ENCODE measurements around the gene PCK2.
A peak's percentile ranks its signal among the peaks of the same experiment; 100 is the strongest.
"Not testable (repeated sequence)": the region's sequence is repeated elsewhere in the genome, so short reads cannot be mapped to it uniquely, and the experiment has no call there.

The PCK2 gene

DNA sequence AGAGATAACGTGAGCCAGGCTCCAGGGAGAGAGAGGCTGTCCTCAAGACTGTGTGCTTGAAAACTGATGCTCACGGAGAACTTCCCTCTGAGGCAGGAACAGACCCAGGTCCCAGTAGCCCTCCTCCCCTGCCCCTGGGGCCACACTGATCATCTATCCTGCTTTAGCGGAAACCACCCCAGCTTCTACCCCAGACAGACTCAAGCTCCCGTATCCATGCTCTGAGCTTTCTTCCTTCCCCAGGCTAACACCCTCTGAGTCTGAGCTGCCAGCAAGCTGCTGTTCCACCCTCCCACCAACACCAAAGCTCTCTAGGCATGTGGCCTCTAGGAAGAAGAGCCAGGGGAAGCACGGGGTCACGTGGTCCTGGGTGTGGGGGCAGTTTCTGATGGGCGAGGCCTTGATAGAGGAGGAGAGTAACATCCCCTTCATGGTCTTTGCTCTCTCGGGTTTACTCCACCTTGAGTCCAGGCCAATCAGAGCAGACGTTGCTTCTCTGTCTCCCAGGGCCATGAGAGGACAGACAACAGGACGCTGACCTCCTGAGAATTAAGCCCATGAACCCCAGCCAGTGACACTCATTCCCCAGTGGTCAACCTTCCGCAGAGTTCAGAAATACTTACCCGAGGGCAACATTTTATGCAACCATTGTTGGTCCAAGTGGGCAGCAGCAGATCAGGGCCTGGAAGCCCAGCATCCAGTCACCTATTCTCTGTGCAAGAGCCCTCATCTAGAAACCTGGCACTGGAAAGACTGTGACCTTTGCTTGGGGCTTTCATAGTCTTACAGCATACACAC, 1.4 kb downstream of the PCK2 start:
- peak; percentile 67 for DNase-seq (ENCODE audit: low spot score)

DNA sequence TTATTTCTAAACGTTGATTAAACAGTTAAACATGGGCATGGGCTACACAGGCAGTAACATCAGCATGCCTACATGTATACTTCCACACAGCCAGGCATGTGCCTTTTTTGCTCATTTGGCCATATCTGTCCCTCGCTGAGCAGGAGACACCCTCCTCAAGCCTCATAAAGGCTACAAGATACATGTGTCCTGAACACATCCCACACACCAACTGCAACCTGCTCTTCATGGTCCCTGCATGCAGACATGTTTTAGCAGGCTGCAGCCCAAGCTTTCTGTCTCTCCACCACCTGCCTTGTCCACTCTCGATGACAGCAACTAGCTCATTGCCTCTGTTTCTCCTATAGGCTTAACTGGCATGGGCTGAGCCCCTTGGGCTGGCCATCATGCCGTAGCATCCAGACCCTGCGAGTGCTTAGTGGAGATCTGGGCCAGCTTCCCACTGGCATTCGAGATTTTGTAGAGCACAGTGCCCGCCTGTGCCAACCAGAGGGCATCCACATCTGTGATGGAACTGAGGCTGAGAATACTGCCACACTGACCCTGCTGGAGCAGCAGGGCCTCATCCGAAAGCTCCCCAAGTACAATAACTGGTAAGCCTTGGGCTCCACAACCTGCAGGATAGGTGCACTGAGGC, 2.6 kb downstream of the PCK2 start:
- no peak for DNase-seq (ENCODE audit: low spot score)

DNA sequence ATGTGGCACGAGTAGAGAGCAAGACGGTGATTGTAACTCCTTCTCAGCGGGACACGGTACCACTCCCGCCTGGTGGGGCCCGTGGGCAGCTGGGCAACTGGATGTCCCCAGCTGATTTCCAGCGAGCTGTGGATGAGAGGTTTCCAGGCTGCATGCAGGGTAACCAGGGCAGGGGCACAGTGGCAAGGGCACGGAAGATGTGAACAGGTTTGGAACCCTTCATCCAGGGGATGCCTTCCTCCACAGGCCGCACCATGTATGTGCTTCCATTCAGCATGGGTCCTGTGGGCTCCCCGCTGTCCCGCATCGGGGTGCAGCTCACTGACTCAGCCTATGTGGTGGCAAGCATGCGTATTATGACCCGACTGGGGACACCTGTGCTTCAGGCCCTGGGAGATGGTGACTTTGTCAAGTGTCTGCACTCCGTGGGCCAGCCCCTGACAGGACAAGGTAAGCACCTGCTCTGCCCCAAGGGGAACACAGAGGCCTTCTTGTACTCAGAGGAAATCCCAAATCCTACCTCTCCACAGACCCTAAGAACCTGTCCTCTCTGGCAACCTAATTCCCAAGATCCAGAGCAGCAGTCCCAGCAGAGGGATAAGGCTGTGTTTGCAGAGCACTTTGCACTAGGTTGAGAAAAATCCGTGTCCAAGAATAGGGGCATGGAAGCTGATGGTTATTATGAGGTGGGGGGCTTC, 4.3 kb downstream of the PCK2 start:
- DNase-seq (ENCODE audit: low spot score), result no peak

DNA sequence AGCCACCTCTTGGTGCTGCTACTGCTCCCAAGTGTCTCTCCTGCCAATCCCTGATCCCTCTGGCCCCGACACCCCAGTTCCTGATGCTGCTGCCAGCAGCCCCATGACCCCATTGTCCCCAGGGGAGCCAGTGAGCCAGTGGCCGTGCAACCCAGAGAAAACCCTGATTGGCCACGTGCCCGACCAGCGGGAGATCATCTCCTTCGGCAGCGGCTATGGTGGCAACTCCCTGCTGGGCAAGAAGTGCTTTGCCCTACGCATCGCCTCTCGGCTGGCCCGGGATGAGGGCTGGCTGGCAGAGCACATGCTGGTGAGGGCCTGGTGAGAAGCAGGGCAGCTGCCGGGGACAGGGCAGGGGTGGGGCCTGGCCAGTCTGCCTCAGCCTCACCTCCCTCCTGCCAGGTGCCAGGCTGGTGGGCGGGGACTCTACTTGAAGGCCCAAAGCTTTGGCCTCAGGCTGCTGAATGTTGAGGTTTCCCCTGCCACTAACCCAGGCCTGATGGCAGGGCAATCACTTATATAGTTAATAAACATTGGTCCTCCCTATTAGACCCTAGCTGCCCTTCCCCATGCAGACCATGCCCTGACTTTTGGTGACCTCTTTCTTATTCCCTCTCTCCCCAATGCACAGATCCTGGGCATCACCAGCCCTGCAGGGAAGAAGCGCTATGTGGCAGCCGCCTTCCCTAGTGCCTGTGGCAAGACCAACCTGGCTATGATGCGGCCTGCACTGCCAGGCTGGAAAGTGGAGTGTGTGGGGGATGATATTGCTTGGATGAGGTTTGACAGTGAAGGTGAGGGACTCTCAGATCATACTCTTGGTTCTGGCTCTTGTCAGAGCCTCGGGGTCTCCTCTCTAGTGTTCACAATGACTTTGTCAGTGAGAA, 5.1 kb downstream of the PCK2 start:
- no peak for DNase-seq (ENCODE audit: low spot score)

DNA sequence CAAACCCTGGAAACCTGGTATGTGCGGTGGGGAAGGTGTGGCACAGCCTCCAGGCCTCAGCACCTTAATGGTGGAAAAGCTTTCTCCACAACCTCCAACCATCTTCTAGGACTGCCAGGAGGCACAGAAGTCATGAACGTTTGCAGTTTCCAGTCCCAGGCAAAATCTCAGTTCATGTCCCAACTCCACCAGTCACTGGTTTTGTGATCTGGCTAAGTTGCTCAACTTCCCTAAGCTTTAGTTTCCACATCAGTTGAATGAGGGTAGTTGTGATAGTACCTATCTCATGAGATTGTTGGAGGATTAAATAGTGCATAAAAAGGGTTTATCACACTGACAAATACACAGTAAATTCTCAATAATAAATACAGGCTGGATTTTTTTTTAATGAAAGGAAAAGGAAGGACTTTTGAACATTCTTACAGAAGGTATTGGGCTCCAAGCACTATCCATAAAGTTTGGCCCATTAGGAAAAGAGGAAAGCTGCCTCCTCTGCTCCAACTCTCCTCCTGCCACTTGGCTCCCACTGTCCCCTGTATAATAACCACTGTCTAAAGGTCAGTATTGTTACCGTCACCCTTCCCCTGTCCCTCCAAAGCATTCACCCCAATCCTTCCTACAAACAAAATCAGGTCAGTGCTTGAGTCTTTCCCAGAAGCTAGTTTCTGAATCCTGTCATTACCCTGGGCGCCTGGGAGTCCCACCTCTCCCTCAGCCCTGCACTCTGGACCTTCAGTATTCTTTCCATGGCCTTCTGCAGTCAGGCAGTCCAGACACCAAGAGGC, 6.3 kb downstream of the PCK2 start:
- no peak for DNase-seq (ENCODE audit: low spot score)

DNA sequence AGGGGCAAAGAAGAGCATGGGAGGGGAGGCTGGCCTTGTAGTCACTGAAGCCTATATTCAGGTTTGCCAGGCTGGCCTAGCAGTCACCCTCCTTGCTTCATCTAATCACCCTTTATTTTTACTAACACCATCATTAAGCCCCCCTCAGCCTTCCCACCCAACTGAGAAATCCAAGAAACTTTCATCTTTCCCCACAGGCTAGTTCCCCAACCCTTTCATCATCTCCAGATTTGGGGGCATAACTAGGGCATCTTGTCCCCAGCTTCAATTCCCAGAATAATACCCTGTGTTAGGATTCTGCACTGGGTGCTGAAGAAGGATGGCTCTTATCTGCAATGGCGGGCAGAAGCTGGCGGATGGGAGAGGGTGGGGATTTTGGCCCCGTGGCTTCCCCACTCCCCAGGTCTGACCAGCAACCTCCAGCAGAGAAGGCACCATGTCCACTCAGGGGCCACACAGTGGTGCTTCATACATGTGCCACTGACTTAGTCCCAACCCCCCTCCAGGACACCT, 6.9 kb downstream of the PCK2 start:
- DNase-seq (ENCODE audit: low spot score), result no peak

DNA sequence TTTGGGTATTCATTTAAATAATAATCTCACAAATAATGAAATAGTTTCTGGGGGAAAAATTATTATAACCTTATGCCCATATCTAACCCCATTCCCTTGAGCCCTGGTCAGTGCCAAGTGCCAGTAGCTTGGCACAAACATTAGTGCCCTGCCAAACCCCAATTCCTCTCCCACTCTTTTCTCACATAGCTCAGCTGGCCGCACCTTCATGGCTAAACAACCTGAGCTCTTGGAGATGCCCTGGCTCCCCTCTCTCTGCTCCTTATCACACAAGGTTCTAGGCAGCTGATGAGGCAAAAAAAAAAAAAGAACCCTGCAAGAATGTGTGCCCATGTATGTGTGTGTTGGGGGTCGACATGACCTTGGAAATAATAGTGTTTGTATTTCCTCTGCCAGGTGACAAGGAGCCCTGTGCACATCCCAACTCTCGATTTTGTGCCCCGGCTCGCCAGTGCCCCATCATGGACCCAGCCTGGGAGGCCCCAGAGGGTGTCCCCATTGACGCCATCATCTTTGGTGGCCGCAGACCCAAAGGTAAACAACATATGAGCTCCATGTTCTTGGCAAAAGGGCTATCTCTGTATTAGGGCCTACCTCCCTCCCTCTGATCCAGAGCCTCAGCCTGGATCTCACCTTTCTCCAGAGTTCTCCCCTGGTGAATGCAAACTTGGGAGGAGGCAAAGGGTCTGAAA, 8.4 kb downstream of the PCK2 start:
- no peak for DNase-seq (ENCODE audit: low spot score)

DNA sequence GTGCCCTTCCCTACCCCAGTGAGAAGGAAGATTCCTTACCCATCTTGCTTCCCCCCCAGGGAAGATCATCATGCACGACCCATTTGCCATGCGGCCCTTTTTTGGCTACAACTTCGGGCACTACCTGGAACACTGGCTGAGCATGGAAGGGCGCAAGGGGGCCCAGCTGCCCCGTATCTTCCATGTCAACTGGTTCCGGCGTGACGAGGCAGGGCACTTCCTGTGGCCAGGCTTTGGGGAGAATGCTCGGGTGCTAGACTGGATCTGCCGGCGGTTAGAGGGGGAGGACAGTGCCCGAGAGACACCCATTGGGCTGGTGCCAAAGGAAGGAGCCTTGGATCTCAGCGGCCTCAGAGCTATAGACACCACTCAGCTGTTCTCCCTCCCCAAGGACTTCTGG, 9.3 kb downstream of the PCK2 start:
- no peak for DNase-seq (ENCODE audit: low spot score)

DNA sequence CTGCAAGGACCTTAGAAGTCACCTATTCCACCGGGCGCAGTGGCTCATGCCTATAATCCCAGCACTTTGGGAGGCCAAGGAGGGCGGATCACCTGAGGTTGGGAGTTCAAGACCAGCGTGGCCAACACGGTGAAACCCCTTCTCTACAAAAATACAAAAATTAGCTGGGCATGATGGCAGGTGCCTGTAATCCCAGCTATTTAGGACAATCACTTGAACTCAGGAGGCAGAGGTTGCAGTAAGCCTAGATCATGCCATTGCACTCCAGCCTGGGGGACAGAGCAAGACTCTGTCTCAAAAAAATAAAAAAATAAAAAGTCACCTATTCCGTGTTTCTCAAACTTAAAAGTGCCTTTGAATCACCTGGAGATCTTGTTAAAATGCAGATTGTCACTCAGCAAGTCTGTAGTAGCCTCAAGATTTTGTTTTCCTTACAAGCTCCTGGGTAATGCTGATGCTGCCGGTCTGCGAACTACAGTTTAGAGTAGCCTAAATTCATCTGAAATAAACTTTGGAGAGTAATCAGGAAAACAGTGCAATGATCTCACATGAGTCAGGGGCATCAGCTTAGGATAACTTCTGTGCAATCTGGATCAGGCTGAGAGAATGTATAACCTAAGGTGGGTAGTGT, 11.6 kb downstream of the PCK2 start:
- not testable (repeated sequence) for DNase-seq (ENCODE audit: low spot score)

DNA sequence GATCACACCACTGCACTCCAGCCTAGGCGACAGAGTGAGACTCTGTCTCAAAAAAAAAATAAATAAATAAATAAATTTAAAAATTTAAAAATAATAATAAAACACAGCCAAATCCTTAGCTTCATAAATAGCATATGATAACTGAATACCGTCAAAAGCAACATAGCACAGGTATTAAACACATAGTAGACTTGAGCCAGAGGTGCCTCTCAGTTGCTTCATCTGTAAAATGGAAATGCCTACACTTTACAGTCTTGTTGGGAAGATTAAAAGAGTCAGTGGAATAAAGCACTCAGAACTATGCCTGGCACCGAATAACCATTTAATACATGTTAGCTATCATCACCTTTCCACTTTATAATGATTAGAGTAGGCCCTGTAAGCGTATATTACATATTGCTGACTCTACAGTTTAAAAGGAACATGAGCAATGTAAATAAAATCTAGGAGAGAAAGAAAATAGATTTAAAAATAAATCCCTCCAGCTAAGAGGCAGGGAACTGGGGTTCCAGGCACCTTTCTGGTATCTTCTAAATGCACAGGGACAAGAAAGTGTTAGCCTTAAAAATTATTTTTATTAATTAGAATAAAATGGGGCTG, 12.7 kb downstream of the PCK2 start:
- DNase-seq (ENCODE audit: low spot score), result no peak

DNA sequence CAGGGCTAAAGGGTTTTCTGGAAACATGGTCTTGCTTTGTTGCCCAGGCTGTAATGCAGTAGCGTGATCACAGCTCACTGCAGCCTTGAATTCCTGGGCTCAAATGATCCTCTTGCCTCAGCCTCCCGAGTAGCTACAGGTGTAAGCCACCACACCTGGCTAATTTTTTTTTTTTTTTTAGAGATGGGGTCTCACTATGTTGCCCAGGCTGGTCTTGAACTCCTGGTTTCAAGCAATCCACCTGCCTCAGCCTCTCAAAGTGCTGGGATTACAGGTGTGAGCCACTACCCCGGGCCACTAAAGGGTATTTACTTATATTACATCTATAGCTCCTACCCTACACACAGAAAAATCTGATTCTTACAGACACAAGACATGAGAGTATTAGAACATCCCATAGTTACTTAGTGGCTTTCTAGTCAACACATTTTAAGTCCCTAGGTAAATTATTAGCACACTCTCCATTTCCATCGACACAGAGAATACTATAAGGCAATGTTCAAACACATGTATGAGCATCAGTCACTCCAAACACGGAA, 14.3 kb downstream of the PCK2 start:
- DNase-seq (ENCODE audit: low spot score), result no peak

DNA sequence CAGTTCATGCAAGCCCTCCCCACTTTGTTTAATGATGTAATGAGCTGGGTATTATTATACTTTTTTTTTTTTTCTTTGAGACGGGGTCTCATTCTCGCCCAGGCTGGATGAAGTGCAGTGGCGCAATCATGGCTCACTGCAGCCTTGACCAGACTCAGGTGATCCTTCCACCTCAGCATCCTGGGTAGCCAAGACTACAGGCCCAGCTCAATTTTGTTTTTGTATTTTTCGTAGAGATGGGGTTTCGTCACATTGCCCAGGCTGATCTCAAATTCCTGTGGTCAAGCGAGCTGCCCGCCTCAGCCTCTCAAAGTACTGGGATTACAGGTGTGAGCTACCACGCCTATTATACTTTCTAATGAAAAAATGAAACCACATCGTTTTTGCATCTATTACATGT, 15.9 kb downstream of the PCK2 start:
- DNase-seq (ENCODE audit: low spot score), result no peak

DNA sequence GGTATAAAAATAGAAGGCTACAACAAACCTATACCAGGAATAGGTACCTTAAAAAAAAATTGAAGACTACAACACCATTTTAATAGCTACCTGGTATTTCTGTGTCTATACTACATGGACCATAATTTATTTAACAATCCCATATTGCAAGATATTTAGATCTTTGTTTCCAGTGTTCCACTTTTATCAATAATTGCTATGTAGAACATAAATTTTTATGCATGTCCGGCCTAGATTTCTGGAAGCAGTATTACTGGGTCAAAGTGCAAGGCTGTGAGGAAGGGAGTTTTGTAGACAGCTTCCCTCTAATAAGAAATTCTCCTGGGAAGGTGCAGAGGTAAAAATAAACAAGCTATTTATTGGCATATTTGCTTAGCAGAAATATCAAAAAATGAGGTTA, 16.4 kb downstream of the PCK2 start:
- DNase-seq (ENCODE audit: low spot score), result no peak

DNA sequence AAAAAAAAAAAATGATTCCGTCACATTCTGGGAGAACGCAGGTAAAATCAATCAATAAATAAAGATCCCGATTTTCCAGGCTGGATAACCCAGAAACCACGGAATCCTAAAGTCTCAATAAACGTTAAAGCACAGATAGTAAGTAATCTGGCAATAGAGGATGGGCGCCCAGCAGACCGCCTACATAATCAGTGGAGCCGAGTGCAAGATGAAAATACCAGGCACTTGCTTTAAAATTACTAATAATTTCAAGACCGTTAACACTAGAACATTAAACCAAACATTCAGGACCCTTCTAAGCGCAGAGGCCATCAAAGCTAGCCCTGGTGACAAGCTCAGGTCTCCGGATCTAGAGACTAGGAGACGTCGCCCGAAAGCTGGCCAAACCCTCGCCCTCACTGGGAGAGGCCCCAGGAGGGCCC, 19.3 kb downstream of the PCK2 start:
- no peak for DNase-seq (ENCODE audit: low spot score)

DNA sequence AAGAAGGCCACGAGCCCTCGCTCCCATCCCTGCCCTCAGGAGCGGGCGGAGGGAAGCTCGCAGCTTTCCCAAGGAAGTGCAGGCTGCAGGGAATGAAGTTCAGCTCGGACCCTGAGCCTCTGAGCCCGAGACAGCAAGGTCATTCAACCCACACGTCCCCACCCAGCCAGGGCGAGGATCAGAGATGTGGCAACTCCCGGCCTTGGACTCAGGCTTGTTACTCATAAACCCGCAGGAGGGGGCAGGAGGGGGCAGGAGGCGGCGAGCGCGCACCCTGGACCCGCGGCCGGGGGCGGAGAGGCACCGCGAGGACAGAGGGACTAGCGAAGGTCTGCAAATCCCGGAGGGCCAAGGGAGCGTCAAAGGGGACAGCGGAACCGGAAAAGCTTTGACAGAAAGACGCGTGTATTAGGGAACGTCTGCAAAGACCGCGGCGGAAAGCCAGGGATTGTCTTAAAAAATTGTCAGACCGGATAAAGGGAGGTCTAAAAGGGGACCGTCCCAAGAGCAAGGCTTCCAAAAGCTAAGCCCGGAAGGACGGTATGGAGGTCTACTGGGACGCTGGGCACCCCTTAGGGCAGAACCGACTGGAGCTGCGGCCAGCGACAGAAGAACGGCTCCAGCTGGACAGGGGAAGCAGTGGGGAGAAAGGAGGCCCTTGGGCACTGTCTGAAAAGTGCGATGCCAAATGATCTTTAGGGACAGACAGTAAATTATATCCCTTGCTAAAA, 19.9 kb downstream of the PCK2 start:
- peak; percentile 83 for DNase-seq (ENCODE audit: low spot score)

DNA sequence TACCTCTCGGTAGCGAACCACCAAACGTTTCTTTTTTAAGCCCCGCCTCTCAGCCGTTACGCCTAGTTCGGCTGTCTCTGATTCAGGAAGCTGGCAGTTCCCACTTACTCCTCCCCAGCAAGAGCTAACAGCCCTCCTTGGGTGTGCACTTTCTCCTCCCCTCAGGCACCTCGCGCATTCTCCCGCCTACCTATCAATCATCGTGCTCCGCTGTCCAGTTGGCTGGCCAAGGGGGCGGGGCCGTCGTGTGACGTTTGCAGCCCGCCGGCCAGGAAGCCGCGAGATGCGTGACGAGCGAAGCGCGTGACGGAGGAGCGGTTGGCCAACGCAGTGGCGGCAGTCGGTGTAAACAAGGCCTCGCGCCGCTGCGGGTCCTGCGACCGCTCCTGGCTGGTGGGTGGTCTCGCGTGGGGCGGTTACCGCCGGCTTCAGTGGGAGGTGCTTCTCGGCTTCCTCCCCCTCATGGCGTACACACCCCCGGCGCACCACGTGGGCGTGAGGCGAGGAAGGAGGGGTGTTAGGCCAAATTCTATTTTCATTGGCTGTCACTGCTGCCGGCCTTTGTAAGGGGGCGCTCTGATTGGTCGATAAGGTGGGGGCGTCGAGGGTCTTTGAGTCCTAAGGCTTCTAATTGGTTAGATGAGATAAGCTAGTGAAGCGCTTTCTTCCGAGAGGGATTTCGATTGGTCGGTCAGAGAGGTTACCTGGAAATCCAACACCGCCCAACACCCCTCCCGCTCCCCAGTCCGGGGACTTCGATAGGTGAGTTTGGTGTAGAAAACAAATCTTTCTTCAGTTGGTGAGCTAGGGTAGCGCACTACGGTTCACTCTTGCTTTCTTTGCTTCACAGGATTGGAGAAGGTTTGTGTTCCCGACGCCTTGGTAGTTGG, 20.7 kb downstream of the PCK2 start, which contains the start of the genes DCAF11 and NRL:
Gene DCAF11 (plus strand): TSS at position 246 of the 890 bp plus-strand sequence. CDS start 818 bp downstream, outside the sequence.
Gene NRL (minus strand): TSS at position 418 of the 890 bp plus-strand sequence. CDS start 32,101 bp downstream, outside the sequence.
- peak; percentile 99 for DNase-seq (ENCODE audit: low spot score)

DNA sequence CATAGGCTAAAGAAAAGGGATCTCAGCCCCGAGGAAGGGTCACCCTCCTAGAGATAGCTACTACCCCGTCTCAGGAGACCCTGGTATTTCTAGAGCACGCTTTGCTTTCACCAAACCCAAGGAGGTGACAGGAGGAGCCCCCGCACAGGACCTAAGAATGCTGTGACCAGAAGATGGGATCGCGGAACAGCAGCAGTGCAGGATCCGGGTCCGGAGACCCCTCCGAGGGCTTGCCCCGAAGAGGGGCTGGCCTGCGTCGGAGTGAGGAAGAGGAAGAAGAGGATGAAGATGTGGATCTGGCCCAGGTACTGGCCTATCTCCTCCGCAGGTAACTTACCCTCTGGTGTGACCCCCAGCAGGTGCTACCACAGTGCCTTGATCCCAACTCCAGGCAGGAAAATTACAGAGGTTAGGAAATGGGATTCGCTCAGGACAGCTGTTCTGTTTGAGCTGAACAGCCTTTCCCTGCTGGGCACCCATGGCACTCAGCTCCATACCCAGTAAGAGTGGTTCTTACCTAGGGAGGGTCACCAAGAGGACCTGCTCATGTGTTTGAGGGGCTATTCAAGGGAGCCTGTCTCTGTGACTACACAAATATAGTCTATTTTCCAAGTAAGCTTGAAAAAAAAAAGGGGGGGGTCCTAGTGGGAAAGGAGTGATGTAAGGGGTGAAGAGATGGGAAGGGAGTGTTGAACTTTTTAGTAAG, 21.5 kb downstream of the PCK2 start:
- DNase-seq (ENCODE audit: low spot score), result no peak

Data from AG08396 (cell line).